ENCODE measurements around the gene C19orf25. TPM values are rescaled to one million over a fixed set of nuclear protein-coding genes. Genes with fewer than 3 reads are reported as not detected.

C19orf25 gene
- polyA plus RNA-seq, 1 donor from 2014 or later = 80.2 TPM

- Histone ChIP-seq H3K27me3 (ENCODE audit: insufficient read depth, low read depth, low read length) (peaks cover 24% of the 10 kb centered on the region), H3K79me2 (replicated peaks; ENCODE audit: insufficient read depth, low read length) (no peaks in the 10 kb centered on the region), H3K9ac (ENCODE audit: low read length) (no peak overlapping the region), H3K9me2 (ENCODE audit: insufficient read depth, low read length) (no peaks in the 10 kb centered on the region), H3F3A (ENCODE audit: insufficient read depth, low read length, poor library complexity, severe bottlenecking) (no peaks in the 10 kb centered on the region), H3K4me3 (ENCODE audit: low read length) (no peak overlapping the region), H3K4me2 (ENCODE audit: low read length) (no peak overlapping the region), H4K20me1 (ENCODE audit: insufficient read depth) (no peaks in the 10 kb centered on the region), H3K27ac (ENCODE audit: low read length) (no peak overlapping the region), H3K36me3 (ENCODE audit: insufficient read depth, low read length) (no peaks in the 10 kb centered on the region), H2AFZ (ENCODE audit: low read depth, low read length) (no peak overlapping the region), H3K9me3 (ENCODE audit: low read length) (no peaks in the 10 kb centered on the region)
- TF ChIP-seq, protein P1, sequence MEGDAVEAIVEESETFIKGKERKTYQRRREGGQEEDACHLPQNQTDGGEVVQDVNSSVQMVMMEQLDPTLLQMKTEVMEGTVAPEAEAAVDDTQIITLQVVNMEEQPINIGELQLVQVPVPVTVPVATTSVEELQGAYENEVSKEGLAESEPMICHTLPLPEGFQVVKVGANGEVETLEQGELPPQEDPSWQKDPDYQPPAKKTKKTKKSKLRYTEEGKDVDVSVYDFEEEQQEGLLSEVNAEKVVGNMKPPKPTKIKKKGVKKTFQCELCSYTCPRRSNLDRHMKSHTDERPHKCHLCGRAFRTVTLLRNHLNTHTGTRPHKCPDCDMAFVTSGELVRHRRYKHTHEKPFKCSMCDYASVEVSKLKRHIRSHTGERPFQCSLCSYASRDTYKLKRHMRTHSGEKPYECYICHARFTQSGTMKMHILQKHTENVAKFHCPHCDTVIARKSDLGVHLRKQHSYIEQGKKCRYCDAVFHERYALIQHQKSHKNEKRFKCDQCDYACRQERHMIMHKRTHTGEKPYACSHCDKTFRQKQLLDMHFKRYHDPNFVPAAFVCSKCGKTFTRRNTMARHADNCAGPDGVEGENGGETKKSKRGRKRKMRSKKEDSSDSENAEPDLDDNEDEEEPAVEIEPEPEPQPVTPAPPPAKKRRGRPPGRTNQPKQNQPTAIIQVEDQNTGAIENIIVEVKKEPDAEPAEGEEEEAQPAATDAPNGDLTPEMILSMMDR (IDR thresholded peaks at IDR 0.05; ENCODE audit: poor library complexity, severe bottlenecking) = no peak
- TF ChIP-seq TAF1 (IDR thresholded peaks at IDR 0.05; ENCODE audit: low read depth) = no peak
- no peak for TF ChIP-seq POLR2AphosphoS5 (IDR thresholded peaks at IDR 0.05)
- TF ChIP-seq EZH2 (IDR thresholded peaks at IDR 0.05; ENCODE audit: borderline replicate concordance, insufficient read depth, low read length, poor library complexity, severe bottlenecking) = no peak
- TF ChIP-seq SMC3 (conservative IDR thresholded peaks at IDR 0.05; ENCODE audit: poor library complexity) = no peak
- TF ChIP-seq, protein P2, sequence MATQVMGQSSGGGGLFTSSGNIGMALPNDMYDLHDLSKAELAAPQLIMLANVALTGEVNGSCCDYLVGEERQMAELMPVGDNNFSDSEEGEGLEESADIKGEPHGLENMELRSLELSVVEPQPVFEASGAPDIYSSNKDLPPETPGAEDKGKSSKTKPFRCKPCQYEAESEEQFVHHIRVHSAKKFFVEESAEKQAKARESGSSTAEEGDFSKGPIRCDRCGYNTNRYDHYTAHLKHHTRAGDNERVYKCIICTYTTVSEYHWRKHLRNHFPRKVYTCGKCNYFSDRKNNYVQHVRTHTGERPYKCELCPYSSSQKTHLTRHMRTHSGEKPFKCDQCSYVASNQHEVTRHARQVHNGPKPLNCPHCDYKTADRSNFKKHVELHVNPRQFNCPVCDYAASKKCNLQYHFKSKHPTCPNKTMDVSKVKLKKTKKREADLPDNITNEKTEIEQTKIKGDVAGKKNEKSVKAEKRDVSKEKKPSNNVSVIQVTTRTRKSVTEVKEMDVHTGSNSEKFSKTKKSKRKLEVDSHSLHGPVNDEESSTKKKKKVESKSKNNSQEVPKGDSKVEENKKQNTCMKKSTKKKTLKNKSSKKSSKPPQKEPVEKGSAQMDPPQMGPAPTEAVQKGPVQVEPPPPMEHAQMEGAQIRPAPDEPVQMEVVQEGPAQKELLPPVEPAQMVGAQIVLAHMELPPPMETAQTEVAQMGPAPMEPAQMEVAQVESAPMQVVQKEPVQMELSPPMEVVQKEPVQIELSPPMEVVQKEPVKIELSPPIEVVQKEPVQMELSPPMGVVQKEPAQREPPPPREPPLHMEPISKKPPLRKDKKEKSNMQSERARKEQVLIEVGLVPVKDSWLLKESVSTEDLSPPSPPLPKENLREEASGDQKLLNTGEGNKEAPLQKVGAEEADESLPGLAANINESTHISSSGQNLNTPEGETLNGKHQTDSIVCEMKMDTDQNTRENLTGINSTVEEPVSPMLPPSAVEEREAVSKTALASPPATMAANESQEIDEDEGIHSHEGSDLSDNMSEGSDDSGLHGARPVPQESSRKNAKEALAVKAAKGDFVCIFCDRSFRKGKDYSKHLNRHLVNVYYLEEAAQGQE (IDR thresholded peaks at IDR 0.05; ENCODE audit: borderline replicate concordance) = no peak
Measured at GRCh38 chr19:1525343-1525742, 46.3 kb upstream of the C19orf25 start.

DNA sequence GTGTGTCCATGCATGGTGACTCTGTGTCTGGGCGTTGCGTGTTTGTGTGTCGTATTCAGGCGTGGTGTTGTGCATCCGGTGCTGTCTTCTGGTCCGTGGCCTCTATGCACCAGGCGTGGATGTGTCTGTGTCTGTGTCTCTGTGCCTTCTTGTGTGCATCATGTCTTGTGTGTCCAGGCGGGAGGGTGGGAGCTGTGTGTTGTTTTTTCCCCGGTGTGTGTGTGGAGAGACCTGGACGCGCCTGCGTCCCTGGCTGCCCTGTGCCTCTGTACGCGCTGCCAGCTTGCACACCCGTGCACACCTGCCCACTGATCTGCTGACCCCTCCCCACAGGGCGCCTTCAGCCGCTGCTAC is 45.9 kb upstream of the C19orf25 start:
- no peaks in the 10 kb centered on the region for H4K20me1 ChIP-seq (ENCODE audit: insufficient read depth)
- H3K27me3 ChIP-seq (ENCODE audit: insufficient read depth, low read depth, low read length) = peaks cover 24% of the 10 kb centered on the region
- H3K36me3 ChIP-seq (ENCODE audit: insufficient read depth, low read length) = no peaks in the 10 kb centered on the region
- no peak overlapping the region for H2AFZ ChIP-seq (ENCODE audit: low read depth, low read length)
- no peaks in the 10 kb centered on the region for H3K9me2 ChIP-seq (ENCODE audit: insufficient read depth, low read length)
- H3K4me3 ChIP-seq (ENCODE audit: low read length) = no peak overlapping the region
- no peaks in the 10 kb centered on the region for H3K79me2 ChIP-seq (replicated peaks; ENCODE audit: insufficient read depth, low read length)
- no peak overlapping the region for H3K27ac ChIP-seq (ENCODE audit: low read length)
- no peaks in the 10 kb centered on the region for H3K9me3 ChIP-seq (ENCODE audit: low read length)
- H3F3A ChIP-seq (ENCODE audit: insufficient read depth, low read length, poor library complexity, severe bottlenecking) = no peaks in the 10 kb centered on the region
- TF ChIP-seq MXI1 (conservative IDR thresholded peaks at IDR 0.05; ENCODE audit: poor library complexity, severe bottlenecking) (no peak), POLR2AphosphoS5 (IDR thresholded peaks at IDR 0.05) (no peak), RAD21 (conservative IDR thresholded peaks at IDR 0.05) (no peak), EP300 (conservative IDR thresholded peaks at IDR 0.05; ENCODE audit: poor library complexity, severe bottlenecking) (no peak), SMC3 (conservative IDR thresholded peaks at IDR 0.05; ENCODE audit: poor library complexity) (no peak)
- TF ChIP-seq, protein P1 (IDR thresholded peaks at IDR 0.05; ENCODE audit: poor library complexity, severe bottlenecking) = no peak
- H3K9ac ChIP-seq (ENCODE audit: low read length) = no peak overlapping the region
- H3K4me2 ChIP-seq (ENCODE audit: low read length) = no peak overlapping the region
